HepG2 (cell line): ENCODE measurements around the gene EBP. TPM values are rescaled to one million over a fixed set of nuclear protein-coding genes. Genes with fewer than 3 reads are reported as not detected.
A peak's percentile ranks its signal among the peaks of the same experiment; 100 is the strongest.

Source experiments
- AHR ChIP-seq: IDR thresholded peaks from 2 replicates; pipeline ENCODE4 v1.6.1; 2018; ENCODE audit warnings: missing genetic modification reagents, missing compliant biosample characterization
- GPN1 ChIP-seq: sonication (generic); formaldehyde crosslinking; IDR thresholded peaks from 2 replicates; pipeline ENCODE4 v1.5.1; 2020; ENCODE audit warnings: missing genetic modification reagents, borderline replicate concordance
- JUNB ChIP-seq: sonication (generic); formaldehyde crosslinking; IDR thresholded peaks from 2 replicates; pipeline ENCODE4 v1.8.0; 2022; ENCODE audit warnings: missing genetic modification reagents, mild to moderate bottlenecking, borderline replicate concordance
- KDM2A ChIP-seq: sonication (generic); formaldehyde crosslinking; IDR thresholded peaks from 2 replicates; pipeline ENCODE4 v1.4.0; 2020; ENCODE audit warnings: low read depth, missing genetic modification reagents, borderline replicate concordance
- SMAD3 ChIP-seq: sonication (generic); formaldehyde crosslinking; IDR thresholded peaks from 2 replicates; pipeline ENCODE4 v1.4.0; 2020; ENCODE audit warnings: missing genetic modification reagents
- SOX13 ChIP-seq, 3 experiments: fragments of 450-650 bp in 1 of 3; sonication (generic) in 1 of 3; formaldehyde crosslinking in 1 of 3; IDR thresholded peaks in 2 of 3; conservative IDR thresholded peaks in 1 of 3; 2 replicates each; pipeline versions ENCODE4 v1.5.0 to v1.6.1; 2016 to 2020; ENCODE audit warnings: antibody characterized with exemption in 1 of 3, mild to moderate bottlenecking in 1 of 3, missing compliant biosample characterization in 1 of 3, missing genetic modification reagents in 1 of 3, moderate library complexity in 1 of 3
- SRSF4 ChIP-seq: fragments of 200-400 bp; formaldehyde crosslinking; IDR thresholded peaks from one replicate; pipeline ENCODE4 v1.6.1; 2018; ENCODE audit warnings: mild to moderate bottlenecking, low read depth, low read length, moderate library complexity; ENCODE audit not compliant: poor library complexity, severe bottlenecking
- ZFP62 ChIP-seq: sonication (generic); formaldehyde crosslinking; IDR thresholded peaks from 2 replicates; pipeline ENCODE4 v1.4.0; 2020; ENCODE audit warnings: missing genetic modification reagents
- ZFX ChIP-seq: sonication (generic); formaldehyde crosslinking; IDR thresholded peaks from 2 replicates; pipeline ENCODE4 v1.4.0; 2020; ENCODE audit warnings: mild to moderate bottlenecking, low read depth, missing genetic modification reagents, moderate library complexity
- ZGPAT ChIP-seq: IDR thresholded peaks from 2 replicates; pipeline ENCODE4 v1.6.1; 2016; ENCODE audit warnings: mild to moderate bottlenecking
- ZNF230 ChIP-seq: sonication (generic); formaldehyde crosslinking; IDR thresholded peaks from 2 replicates; pipeline ENCODE4 v1.4.0; 2020; ENCODE audit warnings: mild to moderate bottlenecking, missing genetic modification reagents
- ZNF616 ChIP-seq: sonication (generic); formaldehyde crosslinking; IDR thresholded peaks from 2 replicates; pipeline ENCODE4 v1.5.0; 2020; ENCODE audit warnings: low read depth, mild to moderate bottlenecking, missing genetic modification reagents
- ZNF670 ChIP-seq: sonication (generic); formaldehyde crosslinking; IDR thresholded peaks from 2 replicates; pipeline ENCODE4 v1.8.0; 2022; ENCODE audit warnings: mild to moderate bottlenecking, missing genetic modification reagents, borderline replicate concordance
- ZNF781 ChIP-seq: sonication (generic); formaldehyde crosslinking; IDR thresholded peaks from 2 replicates; pipeline ENCODE4 v1.5.1; 2020; ENCODE audit warnings: borderline replicate concordance, mild to moderate bottlenecking, missing genetic modification reagents; ENCODE audit errors: not compliant biosample characterization
- ZSCAN20 ChIP-seq: sonication (generic); formaldehyde crosslinking; IDR thresholded peaks from 2 replicates; pipeline ENCODE4 v1.4.0; 2020; ENCODE audit warnings: missing genetic modification reagents, mild to moderate bottlenecking, borderline replicate concordance
- polyA plus RNA-seq, 8 experiments: library from polyadenylated mRNA; depleted of rRNA in 3 of 8; stranded (reverse) in 7 of 8; unstranded in 1 of 8; fragments of >200 nt; fragmentation: Illumina TruSeq in 4 of 8; extraction: Trizol in 4 of 8; gene quantifications; 2 replicates each; pipeline versions ENCODE4 v1.2.1 to v1.2.3, GENCODE V29; 2011 to 2016; ENCODE audit warnings: low read depth in 4 of 8, missing spikeins in 1 of 8, mixed read lengths in 1 of 8; ENCODE audit not compliant: insufficient read depth in 1 of 8
- total RNA-seq, 5 experiments: library from RNA; depleted of rRNA; stranded (reverse); fragments of >200 nt; fragmentation: Illumina TruSeq; extraction: Trizol; gene quantifications; 2 replicates each; pipeline ENCODE4 v1.2.3, GENCODE V29; 2016; ENCODE audit warnings: low read depth in 1 of 5
- TF ChIP-seq, protein P1 (sequence below): sonication (generic); formaldehyde crosslinking; IDR thresholded peaks from 2 replicates; pipeline ENCODE4 v1.4.0; 2020; ENCODE audit warnings: missing genetic modification reagents
- TF ChIP-seq, protein P2 (sequence below): sonication (generic); formaldehyde crosslinking; IDR thresholded peaks from 2 replicates; pipeline ENCODE4 v1.9.0; 2022; ENCODE audit warnings: missing genetic modification reagents, mild to moderate bottlenecking, borderline replicate concordance
- TF ChIP-seq, protein P3 (sequence below): sonication (generic); formaldehyde crosslinking; IDR thresholded peaks from 2 replicates; pipeline ENCODE4 v1.8.1; 2023; ENCODE audit warnings: mild to moderate bottlenecking, missing genetic modification reagents, borderline replicate concordance
- TF ChIP-seq, protein P4 (sequence below): sonication (generic); formaldehyde crosslinking; IDR thresholded peaks from 2 replicates; pipeline ENCODE4 v1.4.0; 2020; ENCODE audit warnings: missing genetic modification reagents

Gene EBP
- total and polyA plus RNA-seq, 2 of the 13 experiments (the other 11 are each of a cell fraction or from before 2014, with no cell fraction given), result 106 to 260 TPM

- no peak for TF ChIP-seq AHR (CRISPR knock-in tag)
- no peak for TF ChIP-seq ZNF670 (CRISPR knock-in tag)
- TF ChIP-seq KDM2A (CRISPR knock-in tag), result peak; percentile 42; the same call in 1 of the 2 replicates
- TF ChIP-seq, protein P1, sequence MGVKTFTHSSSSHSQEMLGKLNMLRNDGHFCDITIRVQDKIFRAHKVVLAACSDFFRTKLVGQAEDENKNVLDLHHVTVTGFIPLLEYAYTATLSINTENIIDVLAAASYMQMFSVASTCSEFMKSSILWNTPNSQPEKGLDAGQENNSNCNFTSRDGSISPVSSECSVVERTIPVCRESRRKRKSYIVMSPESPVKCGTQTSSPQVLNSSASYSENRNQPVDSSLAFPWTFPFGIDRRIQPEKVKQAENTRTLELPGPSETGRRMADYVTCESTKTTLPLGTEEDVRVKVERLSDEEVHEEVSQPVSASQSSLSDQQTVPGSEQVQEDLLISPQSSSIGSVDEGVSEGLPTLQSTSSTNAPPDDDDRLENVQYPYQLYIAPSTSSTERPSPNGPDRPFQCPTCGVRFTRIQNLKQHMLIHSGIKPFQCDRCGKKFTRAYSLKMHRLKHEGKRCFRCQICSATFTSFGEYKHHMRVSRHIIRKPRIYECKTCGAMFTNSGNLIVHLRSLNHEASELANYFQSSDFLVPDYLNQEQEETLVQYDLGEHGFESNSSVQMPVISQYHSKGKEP (CRISPR knock-in tag), result no peak
- TF ChIP-seq ZNF616 (CRISPR knock-in tag), result no peak
- TF ChIP-seq ZNF781 (CRISPR knock-in tag), result no peak
- TF ChIP-seq ZFX (CRISPR knock-in tag), result no peak
- no peak for TF ChIP-seq ZNF230
- TF ChIP-seq SMAD3, result no peak
- TF ChIP-seq, protein P2, sequence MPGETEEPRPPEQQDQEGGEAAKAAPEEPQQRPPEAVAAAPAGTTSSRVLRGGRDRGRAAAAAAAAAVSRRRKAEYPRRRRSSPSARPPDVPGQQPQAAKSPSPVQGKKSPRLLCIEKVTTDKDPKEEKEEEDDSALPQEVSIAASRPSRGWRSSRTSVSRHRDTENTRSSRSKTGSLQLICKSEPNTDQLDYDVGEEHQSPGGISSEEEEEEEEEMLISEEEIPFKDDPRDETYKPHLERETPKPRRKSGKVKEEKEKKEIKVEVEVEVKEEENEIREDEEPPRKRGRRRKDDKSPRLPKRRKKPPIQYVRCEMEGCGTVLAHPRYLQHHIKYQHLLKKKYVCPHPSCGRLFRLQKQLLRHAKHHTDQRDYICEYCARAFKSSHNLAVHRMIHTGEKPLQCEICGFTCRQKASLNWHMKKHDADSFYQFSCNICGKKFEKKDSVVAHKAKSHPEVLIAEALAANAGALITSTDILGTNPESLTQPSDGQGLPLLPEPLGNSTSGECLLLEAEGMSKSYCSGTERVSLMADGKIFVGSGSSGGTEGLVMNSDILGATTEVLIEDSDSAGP, result peak; percentile 53; the same call in 1 of the 2 replicates
- no peak for TF ChIP-seq SOX13 (IDR thresholded peaks at IDR 0.05)
- no peak for TF ChIP-seq SOX13 (CRISPR knock-in tag; conservative IDR thresholded peaks at IDR 0.05 in 1 of 2, IDR thresholded peaks at IDR 0.05 in 1 of 2)
- TF ChIP-seq JUNB (CRISPR knock-in tag), result no peak
- TF ChIP-seq ZSCAN20, result no peak
- TF ChIP-seq ZGPAT (CRISPR knock-in tag), result no peak
- no peak for TF ChIP-seq SRSF4
- TF ChIP-seq ZFP62 (CRISPR knock-in tag), result no peak
- TF ChIP-seq, protein P3, sequence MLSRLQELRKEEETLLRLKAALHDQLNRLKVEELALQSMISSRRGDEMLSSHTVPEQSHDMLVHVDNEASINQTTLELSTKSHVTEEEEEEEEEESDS, result no peak
- TF ChIP-seq, protein P4, sequence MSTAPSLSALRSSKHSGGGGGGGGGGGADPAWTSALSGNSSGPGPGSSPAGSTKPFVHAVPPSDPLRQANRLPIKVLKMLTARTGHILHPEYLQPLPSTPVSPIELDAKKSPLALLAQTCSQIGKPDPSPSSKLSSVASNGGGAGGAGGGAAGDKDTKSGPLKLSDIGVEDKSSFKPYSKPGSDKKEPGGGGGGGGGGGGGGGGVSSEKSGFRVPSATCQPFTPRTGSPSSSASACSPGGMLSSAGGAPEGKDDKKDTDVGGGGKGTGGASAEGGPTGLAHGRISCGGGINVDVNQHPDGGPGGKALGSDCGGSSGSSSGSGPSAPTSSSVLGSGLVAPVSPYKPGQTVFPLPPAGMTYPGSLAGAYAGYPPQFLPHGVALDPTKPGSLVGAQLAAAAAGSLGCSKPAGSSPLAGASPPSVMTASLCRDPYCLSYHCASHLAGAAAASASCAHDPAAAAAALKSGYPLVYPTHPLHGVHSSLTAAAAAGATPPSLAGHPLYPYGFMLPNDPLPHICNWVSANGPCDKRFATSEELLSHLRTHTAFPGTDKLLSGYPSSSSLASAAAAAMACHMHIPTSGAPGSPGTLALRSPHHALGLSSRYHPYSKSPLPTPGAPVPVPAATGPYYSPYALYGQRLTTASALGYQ, result no peak
- TF ChIP-seq GPN1, result no peak
Observed at GRCh38 chrX:48521353-48522243, at the start of gene EBP (continued).
